ENCODE data around the gene POFUT2.
A peak's percentile ranks its signal among the peaks of the same experiment; 100 is the strongest.

Gene POFUT2

GRCh38 chr21:45270306-45270821 lies 17.3 kb downstream of the POFUT2 start:
- no peaks in the 10 kb centered on the region for H3K27me3 ChIP-seq (ENCODE audit: control insufficient read depth in 2 of 2, insufficient read depth in 2 of 2, low read length in 2 of 2)
- peaks cover 34 to 51% of the 10 kb centered on the region in 2 donors for H3K36me3 ChIP-seq (ENCODE audit: control insufficient read depth in 2 of 2, insufficient read depth in 2 of 2, low read length in 2 of 2)
- H3K4me1 ChIP-seq (ENCODE audit: control insufficient read depth in 2 of 2, insufficient read depth in 2 of 2, low read length in 2 of 2) = no peaks in the 10 kb centered on the region
- no peak overlapping the region for H3K9ac ChIP-seq (ENCODE audit: low read depth in 1 of 2, low read length in 2 of 2)
- H3K9me3 ChIP-seq (ENCODE audit: control insufficient read depth in 2 of 2, low read length in 2 of 2) = no peaks in the 10 kb centered on the region
- no peak overlapping the region for H3K4me3 ChIP-seq (ENCODE audit: low read length in 2 of 2)
- no peak overlapping the region for H3K27ac ChIP-seq (ENCODE audit: low read depth in 2 of 2, low read length in 2 of 2)

GRCh38 chr21:45269861-45270260 lies 17.8 kb downstream of the POFUT2 start:
- Histone ChIP-seq H3K36me3 (ENCODE audit: control insufficient read depth in 2 of 2, insufficient read depth in 2 of 2, low read length in 2 of 2) (peaks cover 37 to 51% of the 10 kb centered on the region in 2 donors), H3K9ac (ENCODE audit: low read depth in 1 of 2, low read length in 2 of 2) (no peak overlapping the region), H3K27ac (ENCODE audit: low read depth in 2 of 2, low read length in 2 of 2) (no peak overlapping the region), H3K4me1 (ENCODE audit: control insufficient read depth in 2 of 2, insufficient read depth in 2 of 2, low read length in 2 of 2) (no peaks in the 10 kb centered on the region), H3K9me3 (ENCODE audit: control insufficient read depth in 2 of 2, low read length in 2 of 2) (no peaks in the 10 kb centered on the region), H3K4me3 (ENCODE audit: low read length in 2 of 2) (no peak overlapping the region), H3K27me3 (ENCODE audit: control insufficient read depth in 2 of 2, insufficient read depth in 2 of 2, low read length in 2 of 2) (no peaks in the 10 kb centered on the region)

GRCh38 chr21:45267390-45267760 lies 20.3 kb downstream of the POFUT2 start:
- Histone ChIP-seq H3K9ac (ENCODE audit: low read depth in 1 of 2, low read length in 2 of 2) (no peak overlapping the region), H3K27me3 (ENCODE audit: control insufficient read depth in 2 of 2, insufficient read depth in 2 of 2, low read length in 2 of 2) (no peaks in the 10 kb centered on the region), H3K9me3 (ENCODE audit: control insufficient read depth in 2 of 2, low read length in 2 of 2) (no peaks in the 10 kb centered on the region), H3K4me1 (ENCODE audit: control insufficient read depth in 2 of 2, insufficient read depth in 2 of 2, low read length in 2 of 2) (no peaks in the 10 kb centered on the region), H3K36me3 (ENCODE audit: control insufficient read depth in 2 of 2, insufficient read depth in 2 of 2, low read length in 2 of 2) (peaks cover 44 to 58% of the 10 kb centered on the region in 2 donors), H3K27ac (ENCODE audit: low read depth in 2 of 2, low read length in 2 of 2) (no peak overlapping the region), H3K4me3 (ENCODE audit: low read length in 2 of 2) (no peak overlapping the region)

- Histone ChIP-seq H3K4me1 (ENCODE audit: control insufficient read depth in 2 of 2, insufficient read depth in 2 of 2, low read length in 2 of 2) (no peaks in the 10 kb centered on the region), H3K4me3 (ENCODE audit: low read length in 2 of 2) (no peak overlapping the region), H3K9me3 (ENCODE audit: control insufficient read depth in 2 of 2, low read length in 2 of 2) (no peaks in the 10 kb centered on the region), H3K27ac (ENCODE audit: low read depth in 2 of 2, low read length in 2 of 2) (peak overlapping the region in 1 of 2 donors; percentile 16), H3K9ac (ENCODE audit: low read depth in 1 of 2, low read length in 2 of 2) (no peak overlapping the region), H3K36me3 (ENCODE audit: control insufficient read depth in 2 of 2, insufficient read depth in 2 of 2, low read length in 2 of 2) (peaks cover 47 to 55% of the 10 kb centered on the region in 2 donors), H3K27me3 (ENCODE audit: control insufficient read depth in 2 of 2, insufficient read depth in 2 of 2, low read length in 2 of 2) (no peaks in the 10 kb centered on the region)
These were observed 20.9 kb downstream of the POFUT2 start for GRCh38 chr21:45266518-45267389.

- no peak overlapping the region for H3K9ac ChIP-seq (ENCODE audit: low read depth in 1 of 2, low read length in 2 of 2)
- H3K27ac ChIP-seq (ENCODE audit: low read depth in 2 of 2, low read length in 2 of 2) = peak overlapping the region in 1 of 2 donors; percentile 16
- H3K27me3 ChIP-seq (ENCODE audit: control insufficient read depth in 2 of 2, insufficient read depth in 2 of 2, low read length in 2 of 2) = no peaks in the 10 kb centered on the region
- H3K9me3 ChIP-seq (ENCODE audit: control insufficient read depth in 2 of 2, low read length in 2 of 2) = no peaks in the 10 kb centered on the region
- H3K4me1 ChIP-seq (ENCODE audit: control insufficient read depth in 2 of 2, insufficient read depth in 2 of 2, low read length in 2 of 2) = no peaks in the 10 kb centered on the region
- no peak overlapping the region for H3K4me3 ChIP-seq (ENCODE audit: low read length in 2 of 2)
- peaks cover 43 to 52% of the 10 kb centered on the region in 2 donors for H3K36me3 ChIP-seq (ENCODE audit: control insufficient read depth in 2 of 2, insufficient read depth in 2 of 2, low read length in 2 of 2)
These were observed 21.8 kb downstream of the POFUT2 start for GRCh38 chr21:45265721-45266517.

GRCh38 chr21:45264912-45265515 lies 22.7 kb downstream of the POFUT2 start:
- H3K36me3 ChIP-seq (ENCODE audit: control insufficient read depth in 2 of 2, insufficient read depth in 2 of 2, low read length in 2 of 2) = peaks cover 41 to 45% of the 10 kb centered on the region in 2 donors
- no peak overlapping the region for H3K9ac ChIP-seq (ENCODE audit: low read depth in 1 of 2, low read length in 2 of 2)
- no peak overlapping the region for H3K4me3 ChIP-seq (ENCODE audit: low read length in 2 of 2)
- H3K27ac ChIP-seq (ENCODE audit: low read depth in 2 of 2, low read length in 2 of 2) = no peak overlapping the region
- no peaks in the 10 kb centered on the region for H3K27me3 ChIP-seq (ENCODE audit: control insufficient read depth in 2 of 2, insufficient read depth in 2 of 2, low read length in 2 of 2)
- H3K9me3 ChIP-seq (ENCODE audit: control insufficient read depth in 2 of 2, low read length in 2 of 2) = no peaks in the 10 kb centered on the region
- H3K4me1 ChIP-seq (ENCODE audit: control insufficient read depth in 2 of 2, insufficient read depth in 2 of 2, low read length in 2 of 2) = no peaks in the 10 kb centered on the region

GRCh38 chr21:45264146-45264911 lies 23.4 kb downstream of the POFUT2 start:
- H3K27me3 ChIP-seq (ENCODE audit: control insufficient read depth in 2 of 2, insufficient read depth in 2 of 2, low read length in 2 of 2) = no peaks in the 10 kb centered on the region
- peaks cover 38 to 39% of the 10 kb centered on the region in 2 donors for H3K36me3 ChIP-seq (ENCODE audit: control insufficient read depth in 2 of 2, insufficient read depth in 2 of 2, low read length in 2 of 2)
- no peaks in the 10 kb centered on the region for H3K4me1 ChIP-seq (ENCODE audit: control insufficient read depth in 2 of 2, insufficient read depth in 2 of 2, low read length in 2 of 2)
- no peaks in the 10 kb centered on the region for H3K9me3 ChIP-seq (ENCODE audit: control insufficient read depth in 2 of 2, low read length in 2 of 2)
- H3K4me3 ChIP-seq (ENCODE audit: low read length in 2 of 2) = no peak overlapping the region
- no peak overlapping the region for H3K27ac ChIP-seq (ENCODE audit: low read depth in 2 of 2, low read length in 2 of 2)
- no peak overlapping the region for H3K9ac ChIP-seq (ENCODE audit: low read depth in 1 of 2, low read length in 2 of 2)

GRCh38 chr21:45263534-45263933 lies 24.2 kb downstream of the POFUT2 start:
- no peaks in the 10 kb centered on the region for H3K27me3 ChIP-seq (ENCODE audit: control insufficient read depth in 2 of 2, insufficient read depth in 2 of 2, low read length in 2 of 2)
- H3K36me3 ChIP-seq (ENCODE audit: control insufficient read depth in 2 of 2, insufficient read depth in 2 of 2, low read length in 2 of 2) = peaks cover 38 to 39% of the 10 kb centered on the region in 2 donors
- no peaks in the 10 kb centered on the region for H3K4me1 ChIP-seq (ENCODE audit: control insufficient read depth in 2 of 2, insufficient read depth in 2 of 2, low read length in 2 of 2)
- no peak overlapping the region for H3K4me3 ChIP-seq (ENCODE audit: low read length in 2 of 2)
- no peaks in the 10 kb centered on the region for H3K9me3 ChIP-seq (ENCODE audit: control insufficient read depth in 2 of 2, low read length in 2 of 2)
- no peak overlapping the region for H3K27ac ChIP-seq (ENCODE audit: low read depth in 2 of 2, low read length in 2 of 2)
- no peak overlapping the region for H3K9ac ChIP-seq (ENCODE audit: low read depth in 1 of 2, low read length in 2 of 2)

- no peaks in the 10 kb centered on the region for H3K4me1 ChIP-seq (ENCODE audit: control insufficient read depth in 2 of 2, insufficient read depth in 2 of 2, low read length in 2 of 2)
- peaks cover 0 to 7% of the 10 kb centered on the region in 2 donors for H3K27me3 ChIP-seq (ENCODE audit: control insufficient read depth in 2 of 2, insufficient read depth in 2 of 2, low read length in 2 of 2)
- H3K27ac ChIP-seq (ENCODE audit: low read depth in 2 of 2, low read length in 2 of 2) = no peak overlapping the region
- H3K36me3 ChIP-seq (ENCODE audit: control insufficient read depth in 2 of 2, insufficient read depth in 2 of 2, low read length in 2 of 2) = peaks cover 36 to 37% of the 10 kb centered on the region in 2 donors
- H3K9me3 ChIP-seq (ENCODE audit: control insufficient read depth in 2 of 2, low read length in 2 of 2) = no peaks in the 10 kb centered on the region
- H3K4me3 ChIP-seq (ENCODE audit: low read length in 2 of 2) = no peak overlapping the region
- H3K9ac ChIP-seq (ENCODE audit: low read depth in 1 of 2, low read length in 2 of 2) = no peak overlapping the region
These were observed 25.1 kb downstream of the POFUT2 start for GRCh38 chr21:45262616-45263015.

Data from mucosa of rectum (tissue), 2 donors.